ENCODE results near the gene ADAM10.

DNA sequence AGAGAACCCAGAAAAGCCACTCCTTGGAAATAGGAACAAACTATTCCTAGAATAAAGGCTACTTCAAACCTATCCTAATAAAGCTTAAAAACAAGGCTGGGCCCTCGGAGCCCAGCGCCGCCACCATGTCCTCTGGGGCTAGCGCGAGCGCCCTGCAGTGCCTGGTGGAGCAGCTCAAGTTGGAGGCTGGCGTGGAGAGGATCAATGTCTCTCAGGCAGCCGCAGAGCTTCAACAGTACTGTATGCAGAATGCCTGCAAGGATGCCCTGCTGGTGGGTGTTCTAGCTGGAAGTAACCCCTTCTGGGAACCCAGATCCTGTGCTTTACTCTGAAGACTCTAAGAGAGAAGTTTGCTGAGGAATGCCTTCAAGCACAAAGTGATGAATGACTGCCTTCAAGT, 63.2 kb downstream of the ADAM10 start:
- TF ChIP-seq YY1 (IDR thresholded peaks at IDR 0.05; ENCODE audit: insufficient read depth, insufficient read length), result no peak
- TF ChIP-seq ZNF274 (IDR thresholded peaks at IDR 0.05; ENCODE audit: low read depth, low read length), result no peak
- no peak for TF ChIP-seq SUZ12 (IDR thresholded peaks at IDR 0.05; ENCODE audit: extremely low read depth, insufficient read depth, insufficient read length)

Data from NT2/D1 (cell line).